GM10847 (cell line): ENCODE data around the gene C3orf52.

Experiments
- POLR2A ChIP-seq: IDR thresholded peaks from 2 replicates; pipeline ENCODE4 v1.6.1; 2011; ENCODE audit not compliant: insufficient read length; ENCODE audit errors: extremely low read depth

The C3orf52 gene, protein sequence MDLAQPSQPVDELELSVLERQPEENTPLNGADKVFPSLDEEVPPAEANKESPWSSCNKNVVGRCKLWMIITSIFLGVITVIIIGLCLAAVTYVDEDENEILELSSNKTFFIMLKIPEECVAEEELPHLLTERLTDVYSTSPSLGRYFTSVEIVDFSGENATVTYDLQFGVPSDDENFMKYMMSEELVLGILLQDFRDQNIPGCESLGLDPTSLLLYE

DNA sequence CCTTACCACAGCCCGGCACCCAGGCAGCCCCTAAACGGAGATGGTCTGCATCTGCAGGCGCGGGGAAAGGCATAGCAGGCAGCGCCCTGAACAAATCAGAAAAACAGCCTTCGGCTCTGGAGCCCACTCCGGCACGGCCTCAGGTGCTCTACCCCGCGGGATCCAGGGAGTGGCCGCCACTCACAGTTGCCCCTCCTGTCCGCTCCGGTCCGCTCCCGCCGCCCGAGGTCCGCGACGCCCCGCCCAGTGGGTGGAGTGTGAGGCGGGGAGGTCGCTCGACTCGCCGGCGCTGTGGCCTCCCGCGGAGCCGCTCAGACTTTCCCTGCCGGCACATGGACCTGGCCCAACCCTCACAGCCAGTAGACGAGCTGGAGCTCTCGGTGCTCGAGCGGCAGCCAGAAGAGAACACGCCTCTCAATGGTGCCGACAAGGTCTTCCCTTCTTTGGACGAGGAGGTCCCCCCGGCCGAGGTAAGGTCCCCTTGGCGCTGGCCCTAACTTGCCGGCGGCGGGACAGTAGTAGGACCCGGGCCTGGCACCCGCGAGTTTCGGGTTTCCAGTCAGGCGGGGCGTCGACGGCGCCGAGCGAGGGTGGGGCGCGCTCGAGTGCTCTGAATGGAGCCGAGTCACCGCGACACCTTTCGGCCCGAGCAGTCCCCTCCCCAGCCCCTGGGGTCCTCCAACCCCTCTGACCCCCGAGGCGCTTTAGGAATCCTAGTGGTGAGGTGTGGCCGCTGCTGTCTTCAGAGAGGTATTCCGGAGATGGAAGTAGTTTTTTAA, at the start of gene C3orf52:
Gene C3orf52, plus strand, starts transcription at position 314 of the 779 bp plus-strand sequence. Its CDS starts 19 bp downstream, at position 333.
- TF ChIP-seq POLR2A, result no peak

DNA sequence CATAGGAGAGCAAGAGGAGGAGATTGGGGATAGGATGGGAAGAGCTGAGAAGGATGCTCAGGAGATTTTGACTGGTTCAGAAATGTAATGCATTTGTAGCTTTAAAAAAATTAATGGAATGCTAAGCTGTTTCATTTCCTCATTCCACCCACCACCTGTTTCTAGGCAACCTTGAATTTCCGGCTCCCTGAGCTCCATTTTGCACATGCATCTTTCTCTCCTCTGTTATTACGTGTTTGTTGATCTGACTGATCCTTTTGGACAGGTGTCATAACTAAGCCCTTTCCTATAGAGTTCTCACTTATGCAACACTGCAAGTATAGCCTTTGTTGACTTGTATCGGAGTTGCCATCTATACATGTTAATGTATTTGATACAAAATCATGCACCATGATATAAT, 47.3 kb upstream of the C3orf52 start:
- no peak for TF ChIP-seq POLR2A

DNA sequence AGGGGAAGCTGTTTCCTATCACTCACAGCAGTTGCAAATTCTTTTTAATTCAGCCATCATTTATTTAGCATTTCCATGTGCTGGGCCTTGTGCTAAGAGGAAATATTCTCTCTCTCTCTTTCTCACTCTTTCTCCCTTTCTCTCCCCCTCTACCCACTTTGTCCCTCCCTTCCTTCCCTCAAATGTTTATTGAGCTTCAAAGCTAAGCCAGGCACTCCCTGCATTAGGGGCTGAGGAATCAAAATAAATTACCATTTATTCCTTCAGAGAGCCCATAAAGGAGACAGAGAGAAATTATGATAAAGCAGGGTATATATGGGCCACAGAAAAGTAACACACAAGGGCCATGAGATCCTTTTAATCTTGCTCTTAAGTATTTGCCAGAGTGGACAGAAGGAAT, 44.9 kb upstream of the C3orf52 start:
- no peak for TF ChIP-seq POLR2A

DNA sequence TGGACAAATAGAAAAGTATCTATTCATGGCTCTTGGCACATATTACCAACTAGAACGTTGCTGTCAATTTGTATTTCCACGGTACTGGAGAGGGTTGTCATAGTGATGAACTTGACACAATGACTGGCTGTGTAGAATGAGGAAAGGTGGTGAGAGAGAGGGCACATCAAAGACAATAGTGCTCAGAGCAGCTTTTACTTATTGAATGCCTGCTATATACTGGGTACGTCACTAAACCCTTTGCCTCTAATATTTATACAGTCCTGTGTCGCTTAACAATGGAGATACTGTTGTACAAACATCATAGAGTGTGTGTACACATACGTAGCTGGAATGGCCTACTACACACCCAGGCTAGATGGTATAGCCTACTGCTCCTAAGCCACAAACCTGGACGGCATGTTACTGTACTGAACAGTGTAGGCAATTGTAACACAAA, 43.3 kb upstream of the C3orf52 start:
- TF ChIP-seq POLR2A, result no peak

DNA sequence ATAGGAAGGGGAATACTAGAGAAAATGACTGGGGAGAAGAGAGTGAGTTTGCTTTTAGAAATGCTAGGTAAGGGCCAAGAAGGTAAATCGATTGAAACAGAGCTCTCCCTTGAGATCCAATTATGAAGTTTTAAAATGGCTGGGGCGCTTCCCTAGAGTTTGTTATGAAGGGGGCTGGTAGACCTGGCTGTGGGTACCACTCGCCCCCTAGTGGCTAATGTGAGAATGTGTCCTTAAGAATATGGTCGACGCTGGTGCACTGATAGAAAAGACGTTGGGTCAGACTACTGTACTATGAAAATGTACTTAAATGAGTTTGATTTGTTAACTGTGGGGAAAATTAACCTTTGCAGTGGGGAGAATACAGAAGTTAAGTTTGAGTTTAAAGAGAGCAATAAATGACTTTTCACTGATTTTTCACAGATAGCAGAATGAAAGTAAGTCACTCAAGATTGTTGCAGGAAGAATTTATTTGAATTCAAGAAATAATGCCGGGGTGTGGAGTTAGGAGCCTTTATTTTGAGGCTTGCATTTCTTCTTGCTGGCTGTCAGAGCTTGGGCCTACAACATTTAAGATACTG, 42.5 kb upstream of the C3orf52 start:
- TF ChIP-seq POLR2A, result no peak

DNA sequence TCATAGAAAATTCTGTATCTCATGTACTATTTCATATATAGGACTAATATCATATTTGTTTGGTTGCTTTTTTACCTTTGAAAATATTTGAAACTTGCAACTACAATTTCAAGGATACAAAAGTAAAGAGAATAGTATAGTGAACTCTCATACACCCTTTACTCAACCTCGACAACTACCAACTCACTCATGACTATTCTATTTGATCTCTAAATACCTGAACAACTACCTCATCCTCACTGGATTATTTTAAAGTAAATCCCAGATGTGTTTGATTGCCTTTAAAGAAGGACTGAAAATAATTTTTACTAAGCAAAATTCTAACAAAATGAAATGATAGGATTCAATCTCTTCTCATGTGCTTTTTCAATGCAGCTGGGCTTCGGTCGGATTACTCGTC, 39.6 kb upstream of the C3orf52 start:
- no peak for TF ChIP-seq POLR2A

DNA sequence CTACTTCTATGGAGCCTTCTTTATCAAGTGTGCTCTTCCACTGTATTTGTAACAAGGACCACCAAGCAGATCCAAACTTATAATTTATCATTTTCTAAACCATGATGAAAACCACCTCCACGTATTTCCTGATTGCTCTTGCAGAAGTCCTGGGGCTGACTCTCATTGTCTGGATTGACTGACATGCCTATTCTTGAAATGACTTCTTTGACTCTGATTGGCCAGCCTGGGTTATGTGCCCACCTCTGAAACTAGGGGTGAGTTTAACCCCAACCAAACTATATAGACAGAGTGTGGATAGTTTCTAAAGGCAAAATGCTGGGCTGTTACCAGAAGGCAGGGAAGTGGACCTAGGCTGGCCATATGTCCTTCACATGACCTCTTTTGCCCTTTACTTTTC, 38.9 kb upstream of the C3orf52 start:
- no peak for TF ChIP-seq POLR2A

DNA sequence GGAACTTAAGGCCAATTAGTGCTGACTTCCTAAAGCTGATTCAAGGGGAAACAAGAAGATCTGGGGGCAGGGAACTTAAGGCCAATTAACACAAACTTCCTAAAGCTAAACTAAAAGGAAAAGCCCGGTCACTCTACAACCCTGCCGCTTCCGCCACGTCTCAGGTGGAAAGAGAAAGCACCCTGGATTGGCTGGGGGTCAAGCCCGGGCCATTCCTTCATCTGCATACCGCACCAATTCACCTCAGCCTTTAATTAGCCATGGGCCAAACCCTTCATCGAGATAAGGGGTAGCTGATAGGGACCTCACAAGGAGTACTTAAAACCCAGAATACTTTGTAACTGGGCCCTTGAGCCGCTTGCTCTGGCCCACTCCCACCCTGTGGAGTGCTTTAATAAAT, 37.3 kb upstream of the C3orf52 start:
- TF ChIP-seq POLR2A, result no peak

DNA sequence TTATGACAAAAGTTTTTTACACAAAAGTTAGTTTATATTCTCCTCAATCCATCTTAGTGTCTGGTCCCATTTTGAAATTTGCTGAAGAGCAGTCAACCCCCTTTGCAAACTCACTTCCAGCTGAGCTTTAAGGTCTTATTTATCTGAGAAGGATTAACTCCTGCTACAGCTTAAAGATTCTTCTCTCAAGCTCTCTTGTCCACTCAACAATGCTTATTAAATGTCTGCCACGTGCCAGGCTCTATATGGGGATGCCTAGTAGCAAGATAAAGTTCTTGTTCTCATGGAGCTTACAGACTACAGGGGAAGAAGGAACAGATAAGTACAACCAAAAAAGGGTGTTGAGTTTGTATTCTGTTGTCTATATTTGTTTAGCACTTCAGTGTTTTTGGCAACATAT, 33.0 kb upstream of the C3orf52 start:
- TF ChIP-seq POLR2A, result no peak

DNA sequence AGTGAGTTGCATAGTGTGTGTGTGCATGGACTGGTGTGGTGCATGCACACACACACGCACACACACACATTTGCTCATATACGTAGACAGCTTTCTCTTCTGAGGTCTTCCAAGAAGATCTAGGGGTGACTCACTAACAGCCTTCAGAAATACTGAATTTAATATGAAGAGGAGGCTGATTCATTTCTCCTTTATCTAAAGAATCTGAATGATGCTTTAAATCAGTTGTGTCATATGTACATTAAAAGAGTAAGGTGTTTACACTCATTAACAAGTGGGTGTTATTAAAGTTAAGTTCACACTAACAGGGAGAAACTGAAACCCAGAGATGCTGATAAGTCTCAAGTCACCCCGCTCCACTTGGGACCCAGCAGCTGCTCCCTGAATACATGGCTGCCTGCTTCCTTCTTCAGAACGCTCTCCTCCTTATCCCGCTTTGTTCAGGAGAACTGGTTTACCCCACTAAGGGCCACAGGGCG, 29.7 kb upstream of the C3orf52 start:
- no peak for TF ChIP-seq POLR2A

DNA sequence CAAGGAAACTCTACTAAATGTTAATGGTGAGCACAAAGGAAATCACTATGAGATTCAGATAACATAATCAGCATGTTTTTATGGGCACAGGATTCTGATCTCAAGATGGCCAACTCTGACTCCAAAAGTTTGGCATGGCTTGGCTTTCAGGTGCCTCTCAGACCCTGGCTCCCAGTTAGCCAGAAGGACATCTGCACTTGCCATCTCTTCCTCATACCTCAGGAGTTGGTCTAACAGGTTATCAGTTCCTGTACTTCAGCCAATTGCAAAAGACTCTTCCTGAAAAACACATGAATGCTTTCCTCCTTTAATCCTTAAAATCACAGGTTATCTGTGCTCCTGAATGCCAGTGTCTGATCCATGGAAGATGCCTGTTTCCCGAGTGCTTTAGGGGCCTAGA, 26.7 kb upstream of the C3orf52 start:
- TF ChIP-seq POLR2A, result no peak

DNA sequence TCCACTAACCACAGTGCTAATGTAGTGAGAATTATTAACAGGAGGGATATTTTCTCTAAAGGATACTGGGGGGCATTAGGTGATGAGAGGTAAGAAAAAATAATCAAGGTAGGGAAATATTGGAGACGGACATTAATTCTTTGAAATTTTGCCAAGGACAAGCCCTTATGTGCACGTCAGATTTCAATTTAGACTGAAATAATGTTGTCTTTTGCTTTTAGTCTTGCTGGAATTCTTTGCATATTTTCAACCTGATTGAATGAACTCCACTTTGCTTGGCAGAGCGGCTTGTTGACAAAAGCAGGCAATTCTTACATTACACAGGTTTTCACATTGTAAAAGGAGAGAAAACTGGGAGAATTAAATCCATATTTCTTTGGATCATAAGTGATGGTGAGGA, 25.0 kb upstream of the C3orf52 start:
- no peak for TF ChIP-seq POLR2A

DNA sequence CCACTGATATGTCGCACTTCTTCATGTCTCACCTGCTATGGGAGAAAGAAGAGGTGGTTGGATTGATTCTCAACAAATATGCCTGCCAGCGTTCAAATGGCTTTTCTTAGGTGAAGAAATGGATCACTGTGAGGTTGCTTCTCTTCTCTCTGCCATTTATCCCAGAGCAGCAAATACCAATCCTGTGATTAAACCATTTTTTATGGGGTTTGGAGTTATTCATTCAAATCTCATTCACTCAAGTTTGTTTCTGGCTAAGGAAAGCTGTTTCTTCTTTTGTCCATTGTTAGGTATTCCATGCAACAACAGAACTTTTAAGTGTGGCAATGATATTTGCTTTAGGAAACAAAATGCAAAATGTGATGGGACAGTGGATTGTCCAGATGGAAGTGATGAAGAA, 12.2 kb upstream of the C3orf52 start:
- TF ChIP-seq POLR2A, result no peak

DNA sequence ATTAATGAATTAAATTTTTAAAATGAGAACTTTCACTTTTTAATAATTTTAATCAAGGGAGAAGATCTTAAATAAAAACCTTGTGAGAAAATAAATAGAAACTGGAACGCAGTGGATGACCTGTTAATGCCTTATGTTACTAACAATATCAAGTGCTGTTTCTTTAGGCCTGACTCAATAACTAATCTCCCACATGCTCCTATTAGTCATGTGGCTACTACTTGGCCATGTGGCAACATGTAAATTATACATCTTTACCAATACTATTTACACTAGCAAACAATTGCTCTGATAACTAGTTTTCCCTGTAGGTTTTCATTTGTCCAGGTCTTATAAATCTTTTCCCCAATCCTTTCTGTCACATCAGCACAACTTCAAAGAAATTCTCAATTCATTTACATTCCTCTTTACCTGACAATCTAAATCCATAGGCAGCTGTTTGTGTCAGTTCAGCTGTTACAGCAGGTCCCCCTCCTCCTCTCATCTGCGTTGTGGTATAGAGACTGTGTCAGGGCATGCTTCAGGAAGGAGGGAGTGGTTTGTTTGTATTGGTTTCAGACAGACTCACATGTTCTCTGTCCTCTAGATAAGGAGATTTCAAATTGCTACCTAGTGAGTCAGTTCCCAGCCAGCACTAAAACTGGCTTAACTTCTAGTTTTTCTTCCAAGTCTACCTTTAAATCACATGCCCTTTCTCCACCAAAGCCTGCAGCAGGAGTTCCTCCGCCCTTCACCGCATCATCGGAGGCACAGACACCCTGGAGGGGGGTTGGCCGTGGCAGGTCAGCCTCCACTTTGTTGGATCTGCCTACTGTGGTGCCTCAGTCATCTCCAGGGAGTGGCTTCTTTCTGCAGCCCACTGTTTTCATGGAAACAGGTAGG, 11.3 kb upstream of the C3orf52 start:
- no peak for TF ChIP-seq POLR2A

DNA sequence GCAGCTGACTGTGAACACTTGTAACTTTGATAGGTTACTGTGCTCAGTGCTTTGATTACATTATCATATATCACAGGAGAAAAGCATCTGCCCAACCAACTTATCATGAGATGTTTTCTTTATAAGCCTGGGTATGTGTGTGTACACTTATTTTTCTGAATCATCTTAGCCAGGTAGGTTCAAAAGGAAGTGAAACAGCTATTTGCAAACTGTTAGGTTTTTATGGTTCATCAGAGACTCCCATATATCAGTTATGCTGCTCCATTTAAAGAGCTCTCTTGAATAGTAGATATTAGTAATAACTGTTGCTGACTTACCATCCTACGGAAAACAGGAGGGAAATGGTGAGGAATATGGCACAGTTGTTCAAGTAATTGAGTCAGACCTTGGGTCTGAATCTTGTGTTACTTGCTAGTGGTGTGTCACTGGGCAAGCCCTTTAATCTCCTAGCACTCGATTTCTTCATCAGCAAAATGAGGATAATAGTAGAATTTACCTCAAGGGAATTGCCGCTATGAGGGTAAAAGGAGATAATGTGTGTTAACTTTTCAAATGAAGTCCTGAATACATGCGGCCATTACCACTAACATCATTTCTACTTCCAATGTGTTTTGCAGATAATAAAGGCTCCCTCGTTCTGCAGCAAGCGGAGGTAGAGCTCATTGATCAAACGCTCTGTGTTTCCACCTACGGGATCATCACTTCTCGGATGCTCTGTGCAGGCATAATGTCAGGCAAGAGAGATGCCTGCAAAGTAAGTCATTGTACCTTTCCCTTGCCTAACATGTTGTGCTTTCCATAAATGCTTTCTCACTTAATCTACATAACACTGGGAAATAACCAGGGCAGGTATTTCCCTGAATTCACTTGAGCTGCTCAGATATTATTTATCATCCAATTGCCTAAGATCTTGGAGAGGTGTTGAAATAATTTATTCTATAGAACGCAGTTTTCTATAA, 7.8 kb upstream of the C3orf52 start:
- TF ChIP-seq POLR2A, result no peak

DNA sequence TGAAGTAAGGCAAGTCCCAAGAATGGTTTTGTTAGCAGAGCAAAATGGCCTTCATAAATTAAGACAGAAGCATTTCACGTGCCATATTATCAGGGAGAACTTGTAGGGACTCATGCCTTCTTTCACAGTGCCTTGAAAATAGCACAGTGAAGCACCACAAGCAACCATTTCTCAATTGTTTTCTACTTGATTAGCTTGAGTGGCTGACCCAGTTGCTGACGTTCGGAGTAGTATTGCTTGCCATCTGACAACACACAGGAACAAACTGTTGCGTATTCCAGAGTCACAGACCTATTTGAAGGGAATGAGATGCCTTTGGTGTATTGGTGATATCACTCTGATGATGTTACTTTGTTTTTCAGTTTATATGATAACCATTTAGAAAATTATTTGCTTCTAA, 3.0 kb upstream of the C3orf52 start:
- no peak for TF ChIP-seq POLR2A
